Memory B cell (primary cell): ENCODE measurements around the gene ARFGEF2.
"Not testable (repeated sequence)": the region's sequence is repeated elsewhere in the genome, so short reads cannot be mapped to it uniquely, and the experiment has no call there.

ENCODE experiments used
- ATAC-seq: fragments of 150-1000 bp; cut with Tn5 transposase; 2 replicates; pipeline ENCODE4 v1.10.0; 2021; ENCODE audit warnings: low read depth, mild to moderate bottlenecking, moderate library complexity
- DNase-seq, 2 donors: peaks; one replicate each; pipeline ENCODE4 v3.0.0; 2022; ENCODE audit warnings: low spot score in 2 of 2
- H3K27ac Mint-ChIP-seq: one replicate; pipeline ENCODE4 v1.8.0; 2022; ENCODE audit warnings: mild to moderate bottlenecking, moderate library complexity, mixed read lengths
- H3K27me3 Mint-ChIP-seq: one replicate; pipeline ENCODE4 v1.8.0; 2022; ENCODE audit warnings: mixed read lengths
- H3K36me3 Mint-ChIP-seq: one replicate; pipeline ENCODE4 v1.8.0; 2022; ENCODE audit warnings: mild to moderate bottlenecking, mixed read lengths
- H3K4me1 Mint-ChIP-seq: one replicate; pipeline ENCODE4 v1.8.0; 2022; ENCODE audit warnings: mixed read lengths
- H3K4me3 Mint-ChIP-seq: one replicate; pipeline ENCODE4 v1.8.0; 2022; ENCODE audit warnings: mild to moderate bottlenecking, moderate library complexity, mixed read lengths
- H3K9me3 Mint-ChIP-seq: one replicate; pipeline ENCODE4 v1.8.0; 2022; ENCODE audit warnings: mixed read lengths

The ARFGEF2 gene

DNA sequence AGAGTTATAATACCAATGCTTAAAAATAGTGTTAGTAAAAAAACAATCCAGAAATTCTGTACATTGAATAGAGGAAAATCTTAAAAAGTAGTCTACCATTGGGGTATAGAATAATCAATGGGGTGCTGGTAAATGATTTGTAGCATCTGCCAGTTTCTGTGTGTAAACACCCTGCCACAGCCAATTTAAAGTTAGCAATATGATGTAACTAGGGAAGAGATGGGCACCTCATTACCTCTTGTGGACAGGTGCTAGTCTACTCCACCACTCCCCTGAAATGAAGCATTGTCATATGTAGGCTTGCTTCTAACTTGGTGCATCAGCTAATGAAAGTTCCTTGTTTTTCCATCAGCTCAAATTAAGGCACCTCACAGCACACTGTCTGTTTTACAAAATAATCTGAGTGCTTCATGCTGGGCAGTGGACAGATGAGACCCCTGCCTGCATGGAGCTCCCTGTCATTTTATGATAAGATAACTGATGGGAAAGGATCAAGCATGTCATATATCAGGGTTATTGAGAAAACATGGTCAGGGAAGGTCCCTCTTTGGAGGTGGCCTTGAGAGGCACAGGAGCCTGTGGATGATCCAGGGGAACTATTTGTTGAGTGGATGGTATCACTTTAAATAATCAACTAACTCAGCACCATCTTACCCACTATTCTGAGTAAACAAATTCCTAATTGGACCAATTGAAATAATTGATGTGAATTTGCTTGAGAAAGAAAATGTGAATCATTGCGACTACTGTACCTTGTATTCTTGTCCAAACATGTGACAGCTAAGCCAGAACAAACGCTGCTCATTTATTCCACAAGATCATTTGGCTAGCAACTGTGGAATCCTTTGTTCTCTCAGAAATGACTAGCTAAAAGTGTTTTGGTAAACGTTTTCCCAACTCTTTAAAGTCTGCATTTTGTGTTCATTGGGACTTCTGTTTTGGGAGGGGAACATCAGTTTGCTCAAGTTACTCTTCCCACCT is 78.7 kb downstream of the ARFGEF2 start:
- ATAC-seq (no peak), DNase-seq (no peak)
- Mint-ChIP-seq H3K36me3 (peaks cover 25% of the 10 kb centered on the region), H3K4me3 (no peak overlapping the region), H3K27me3 (no peaks in the 10 kb centered on the region), H3K9me3 (no peaks in the 10 kb centered on the region), H3K4me1 (no peaks in the 10 kb centered on the region), H3K27ac (no peak overlapping the region)

DNA sequence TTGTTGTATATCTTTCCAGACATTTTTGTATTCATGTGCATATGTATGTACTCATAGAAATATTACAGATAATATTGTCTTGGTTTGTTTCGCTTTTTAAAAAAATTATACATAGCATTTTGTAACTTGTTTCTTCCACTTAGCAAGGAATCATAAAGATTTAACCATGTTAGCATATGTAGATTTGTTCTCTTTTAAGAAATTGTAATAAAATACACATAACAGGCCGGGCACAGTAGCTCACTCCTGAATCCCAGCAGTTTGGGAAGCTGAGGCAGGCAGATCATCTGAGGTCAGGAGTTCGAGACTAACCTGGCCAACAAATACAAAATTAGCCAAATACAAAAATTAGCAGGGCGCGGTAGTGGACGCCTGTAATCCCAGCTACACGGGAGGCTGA is 80.2 kb downstream of the ARFGEF2 start:
- Mint-ChIP-seq H3K4me3 (no peak overlapping the region), H3K36me3 (peaks cover 26% of the 10 kb centered on the region), H3K4me1 (no peaks in the 10 kb centered on the region), H3K27me3 (no peaks in the 10 kb centered on the region), H3K27ac (no peak overlapping the region), H3K9me3 (no peaks in the 10 kb centered on the region)
- no peak for DNase-seq
- no peak for ATAC-seq

DNA sequence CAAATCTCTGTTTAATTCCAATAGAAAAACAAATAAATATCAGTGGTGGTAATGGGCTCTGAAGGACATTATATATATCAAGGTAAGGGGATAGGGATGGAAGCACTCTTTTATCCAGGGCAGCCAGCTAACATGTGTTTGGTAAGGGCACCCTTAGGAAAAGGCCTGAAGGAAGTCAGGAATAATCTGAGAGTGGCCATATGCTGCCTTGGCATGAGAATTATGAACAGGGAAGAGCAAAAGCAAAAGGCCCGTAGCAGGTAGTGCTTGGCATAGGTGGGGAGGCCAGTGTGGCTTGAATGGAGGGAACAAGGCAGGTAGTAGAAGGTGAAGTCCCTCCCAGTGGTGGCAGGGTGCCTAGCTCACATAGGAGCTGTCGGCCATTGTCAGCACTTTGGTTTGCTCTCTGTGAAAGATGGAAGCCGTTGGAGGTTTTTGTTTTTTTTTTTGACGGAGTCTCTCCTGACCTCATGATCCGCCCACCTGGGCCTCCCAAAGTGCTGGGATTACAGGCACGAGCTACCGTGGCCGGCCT is 85.0 kb downstream of the ARFGEF2 start:
- H3K27me3 Mint-ChIP-seq = no peaks in the 10 kb centered on the region
- H3K9me3 Mint-ChIP-seq = no peaks in the 10 kb centered on the region
- ATAC-seq = no peak
- H3K4me1 Mint-ChIP-seq = no peaks in the 10 kb centered on the region
- H3K4me3 Mint-ChIP-seq = no peak overlapping the region
- peak overlapping the region; percentile 65 for H3K27ac Mint-ChIP-seq
- peaks cover 26% of the 10 kb centered on the region for H3K36me3 Mint-ChIP-seq
- DNase-seq = no peak

DNA sequence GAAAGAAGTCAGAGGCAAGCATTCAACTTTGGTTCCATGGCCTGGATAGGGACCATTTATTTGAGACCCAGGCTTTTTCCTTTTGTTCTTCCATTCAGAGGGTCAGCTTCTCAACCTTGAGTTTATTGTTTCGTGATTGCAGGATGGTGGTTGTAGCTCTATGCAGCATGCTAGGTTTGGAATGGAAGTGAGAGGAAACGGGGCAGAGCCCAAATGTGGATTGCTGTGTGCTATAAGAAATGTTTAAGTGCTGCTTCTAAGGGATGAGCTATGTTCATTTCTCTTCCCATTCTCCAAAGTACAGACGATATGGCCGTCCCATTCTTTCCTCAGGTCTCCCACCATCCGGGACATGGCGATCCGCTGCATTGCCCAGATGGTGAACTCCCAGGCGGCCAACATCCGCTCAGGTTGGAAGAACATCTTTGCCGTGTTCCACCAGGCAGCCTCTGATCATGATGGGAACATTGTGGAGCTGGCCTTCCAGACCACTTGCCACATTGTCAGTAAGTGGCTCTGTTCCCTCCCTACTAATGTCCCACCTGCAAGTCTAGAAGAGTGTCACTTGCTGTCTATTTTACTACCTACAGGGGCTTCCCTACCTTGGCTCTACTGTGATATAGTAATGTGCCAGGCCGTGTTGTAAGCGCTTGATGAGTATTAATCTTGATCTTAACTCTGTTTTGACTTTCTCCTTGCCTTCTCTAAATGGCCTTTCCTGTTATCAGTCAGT is 88.6 kb downstream of the ARFGEF2 start:
- Mint-ChIP-seq H3K27ac (no peak overlapping the region), H3K4me1 (no peaks in the 10 kb centered on the region), H3K27me3 (no peaks in the 10 kb centered on the region), H3K9me3 (no peaks in the 10 kb centered on the region), H3K4me3 (no peak overlapping the region), H3K36me3 (peaks cover 36% of the 10 kb centered on the region)
- DNase-seq (no peak), ATAC-seq (no peak)

DNA sequence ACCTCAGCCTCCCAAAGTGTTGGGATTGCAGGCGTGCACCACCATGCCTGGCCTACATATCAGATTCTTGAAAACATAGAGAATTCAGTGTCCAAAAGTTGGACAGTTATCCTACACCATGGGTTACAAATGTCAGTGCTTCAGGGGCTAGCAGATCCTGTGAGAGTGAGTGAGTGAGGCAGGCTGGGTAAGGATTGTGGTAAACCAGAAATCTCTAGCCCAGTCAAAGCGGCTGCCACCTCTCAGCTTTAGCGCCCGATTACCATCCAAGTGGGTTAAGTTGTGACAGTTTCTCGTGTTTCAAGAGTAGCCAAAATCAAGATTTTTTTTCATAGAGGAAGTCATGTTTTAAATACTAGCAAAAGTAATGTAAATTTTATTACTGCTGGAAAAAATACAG is 102.7 kb downstream of the ARFGEF2 start:
- Mint-ChIP-seq H3K27ac (no peak overlapping the region), H3K36me3 (peaks cover 20% of the 10 kb centered on the region), H3K27me3 (no peaks in the 10 kb centered on the region), H3K4me3 (no peak overlapping the region), H3K4me1 (no peaks in the 10 kb centered on the region), H3K9me3 (no peaks in the 10 kb centered on the region)
- ATAC-seq (no peak), DNase-seq (no peak)

DNA sequence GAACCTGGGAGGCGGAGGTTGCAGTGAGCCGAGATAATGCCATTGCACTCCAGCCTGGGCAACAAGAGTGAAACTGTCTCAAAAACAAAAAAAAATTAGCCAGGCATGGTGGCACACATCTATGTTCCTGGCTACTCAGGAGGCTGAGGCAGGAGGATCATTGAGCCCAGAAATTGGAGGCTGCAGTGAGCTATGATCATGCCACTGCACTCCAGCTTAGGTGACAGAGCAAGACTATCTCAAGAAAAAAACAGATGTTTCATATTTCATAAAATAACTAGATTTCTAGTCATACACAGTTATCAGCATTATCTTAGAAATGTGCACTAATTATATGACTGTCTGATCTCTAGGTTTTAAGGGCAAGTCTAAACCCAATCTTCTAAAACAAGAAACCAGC is 106.7 kb downstream of the ARFGEF2 start:
- ATAC-seq, H3K27ac Mint-ChIP-seq: not testable (repeated sequence)

DNA sequence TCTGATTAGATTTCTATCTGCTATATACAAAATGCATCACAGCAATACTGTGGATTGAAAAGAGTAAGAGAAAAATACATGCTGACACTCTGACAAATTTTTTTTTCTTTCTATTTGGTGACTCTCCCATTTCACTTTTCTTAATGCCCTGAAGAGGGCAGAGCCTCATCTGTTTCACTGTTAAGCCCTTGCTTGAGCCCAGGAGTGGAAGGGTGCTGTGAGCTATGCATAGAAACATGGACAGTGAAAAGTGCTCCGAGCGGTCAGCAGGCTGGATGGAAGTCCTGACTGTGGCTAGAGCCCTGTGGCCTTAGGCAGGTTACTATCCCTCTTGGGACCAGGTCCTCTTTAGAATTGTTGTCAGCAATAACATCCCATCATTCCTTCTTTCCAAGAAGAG is 107.2 kb downstream of the ARFGEF2 start:
- no peaks in the 10 kb centered on the region for H3K9me3 Mint-ChIP-seq
- ATAC-seq (no peak), DNase-seq (no peak)
- no peak overlapping the region for H3K4me3 Mint-ChIP-seq
- no peak overlapping the region for H3K27ac Mint-ChIP-seq
- no peaks in the 10 kb centered on the region for H3K27me3 Mint-ChIP-seq
- H3K36me3 Mint-ChIP-seq = peaks cover 30% of the 10 kb centered on the region
- no peaks in the 10 kb centered on the region for H3K4me1 Mint-ChIP-seq

More for the DNA sequence above, 106.7 kb downstream of the ARFGEF2 start:
- not testable (repeated sequence) for H3K4me3 Mint-ChIP-seq, DNase-seq, H3K27me3 Mint-ChIP-seq, H3K9me3 Mint-ChIP-seq, H3K4me1 Mint-ChIP-seq
- H3K36me3 Mint-ChIP-seq = peaks cover 26% of the 10 kb centered on the region

DNA sequence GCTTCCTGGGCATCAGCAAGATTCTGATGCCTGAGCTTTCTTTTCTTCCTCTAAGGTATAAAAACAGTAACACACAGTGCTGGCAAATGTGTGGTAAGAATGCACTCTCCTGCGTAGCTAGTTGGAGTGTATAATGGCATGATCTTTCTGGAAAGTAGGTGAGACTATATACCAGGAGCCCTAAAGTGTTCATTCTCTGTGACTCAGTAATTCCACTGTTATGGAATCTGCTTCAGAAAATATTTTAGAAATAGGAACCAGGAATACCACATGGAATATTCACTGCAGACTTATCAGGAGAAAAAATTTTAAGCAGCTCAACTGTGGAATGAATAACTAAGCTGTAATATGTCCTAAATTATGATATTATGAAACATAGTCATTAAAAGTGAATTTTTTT is 107.7 kb downstream of the ARFGEF2 start:
- no peaks in the 10 kb centered on the region for H3K9me3 Mint-ChIP-seq
- ATAC-seq (no peak), DNase-seq (no peak)
- H3K4me3 Mint-ChIP-seq = no peak overlapping the region
- no peaks in the 10 kb centered on the region for H3K27me3 Mint-ChIP-seq
- no peak overlapping the region for H3K27ac Mint-ChIP-seq
- H3K36me3 Mint-ChIP-seq = peaks cover 30% of the 10 kb centered on the region
- no peaks in the 10 kb centered on the region for H3K4me1 Mint-ChIP-seq

DNA sequence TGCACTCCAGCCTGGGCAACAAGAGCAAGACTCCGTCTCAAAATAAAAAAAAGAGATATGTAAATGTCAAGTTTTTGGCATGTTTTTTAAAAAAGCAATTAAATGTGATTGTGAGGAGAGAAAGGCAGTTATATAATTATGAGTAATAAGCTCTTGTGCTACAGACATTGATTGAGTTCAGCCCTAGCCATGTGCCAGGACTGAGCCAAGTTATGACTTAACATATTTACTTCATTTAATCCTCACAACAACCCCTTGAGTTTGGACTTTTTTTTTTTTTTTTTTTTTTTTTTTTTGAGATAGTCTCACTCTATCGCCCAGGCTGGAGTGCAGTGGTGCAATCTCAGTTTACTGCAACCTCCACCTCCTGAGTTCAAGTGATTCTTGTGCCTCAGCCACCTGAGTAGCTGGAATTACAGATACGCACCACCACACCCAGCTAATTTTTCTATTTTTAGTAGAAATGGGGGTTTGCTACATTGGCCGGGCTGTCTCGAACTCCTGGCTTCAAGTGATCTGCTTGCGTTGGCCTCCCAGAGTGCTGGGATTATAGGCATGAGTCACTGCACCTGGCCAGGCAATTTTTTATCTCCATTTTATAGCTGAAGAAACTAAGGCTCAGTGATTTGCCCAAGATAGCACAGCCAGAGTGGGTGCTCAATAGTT is 109.6 kb downstream of the ARFGEF2 start:
- Mint-ChIP-seq H3K4me1 (no peaks in the 10 kb centered on the region), H3K27me3 (no peaks in the 10 kb centered on the region), H3K9me3 (no peaks in the 10 kb centered on the region), H3K27ac (no peak overlapping the region), H3K4me3 (no peak overlapping the region), H3K36me3 (peaks cover 25% of the 10 kb centered on the region)
- DNase-seq (no peak), ATAC-seq (no peak)

DNA sequence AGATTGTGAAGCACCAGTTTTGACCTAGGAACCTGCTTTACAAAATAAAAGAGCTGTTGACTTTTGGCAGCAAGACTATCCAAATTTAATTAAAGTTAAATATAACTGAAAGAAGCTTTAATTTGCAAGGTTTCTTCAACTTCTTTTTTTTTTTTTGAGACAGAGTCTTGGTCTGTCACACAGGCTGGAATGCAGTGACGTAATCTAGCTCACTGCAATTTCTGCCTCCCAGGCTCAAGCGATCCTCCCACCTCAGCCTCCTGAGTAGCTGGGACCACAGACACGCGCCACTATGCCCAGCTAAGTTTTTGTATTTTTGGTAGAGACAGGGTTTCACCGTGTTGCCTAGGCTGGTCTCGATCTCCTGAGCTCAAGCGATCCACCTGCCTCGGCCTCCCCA is 110.9 kb downstream of the ARFGEF2 start:
- no peaks in the 10 kb centered on the region for H3K4me1 Mint-ChIP-seq
- DNase-seq (no peak), ATAC-seq (no peak)
- no peaks in the 10 kb centered on the region for H3K9me3 Mint-ChIP-seq
- H3K27me3 Mint-ChIP-seq = no peaks in the 10 kb centered on the region
- no peak overlapping the region for H3K4me3 Mint-ChIP-seq
- no peak overlapping the region for H3K27ac Mint-ChIP-seq
- H3K36me3 Mint-ChIP-seq = peaks cover 23% of the 10 kb centered on the region

DNA sequence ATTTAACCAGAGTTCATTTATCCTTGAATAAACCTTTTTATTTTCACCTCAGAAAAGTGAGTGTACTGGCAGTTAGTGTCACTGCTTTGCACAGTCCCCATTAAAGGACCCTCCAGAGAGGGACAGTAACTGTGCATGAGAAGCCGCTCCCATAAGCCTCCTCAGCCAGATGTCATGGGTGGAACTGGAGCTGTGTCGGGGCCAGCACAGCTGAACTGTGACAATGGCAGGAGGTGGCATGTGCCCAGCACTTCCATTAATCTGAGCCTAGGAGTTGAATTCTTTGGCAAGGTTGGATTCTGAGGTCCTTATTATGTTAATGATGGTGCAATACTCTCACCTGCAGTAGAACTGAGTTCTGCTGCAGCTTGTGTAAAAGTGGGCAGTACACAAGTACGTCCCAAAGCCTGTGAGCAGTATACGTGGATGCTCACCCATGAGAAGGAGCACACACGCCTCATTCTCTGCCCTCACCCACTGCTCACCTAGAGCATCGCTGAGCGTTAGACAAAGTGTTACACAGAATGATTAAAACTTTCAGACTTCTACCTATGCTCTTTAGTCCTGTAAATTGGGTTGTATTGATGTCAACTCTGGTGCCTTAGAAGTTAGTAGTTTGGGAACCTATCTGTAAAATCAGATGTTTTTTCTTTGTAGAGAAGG is 112.7 kb downstream of the ARFGEF2 start:
- Mint-ChIP-seq H3K4me3 (no peak overlapping the region), H3K27me3 (no peaks in the 10 kb centered on the region), H3K27ac (no peak overlapping the region), H3K36me3 (peaks cover 16% of the 10 kb centered on the region), H3K4me1 (peaks cover 6% of the 10 kb centered on the region), H3K9me3 (no peaks in the 10 kb centered on the region)
- DNase-seq = no peak
- ATAC-seq = no peak

DNA sequence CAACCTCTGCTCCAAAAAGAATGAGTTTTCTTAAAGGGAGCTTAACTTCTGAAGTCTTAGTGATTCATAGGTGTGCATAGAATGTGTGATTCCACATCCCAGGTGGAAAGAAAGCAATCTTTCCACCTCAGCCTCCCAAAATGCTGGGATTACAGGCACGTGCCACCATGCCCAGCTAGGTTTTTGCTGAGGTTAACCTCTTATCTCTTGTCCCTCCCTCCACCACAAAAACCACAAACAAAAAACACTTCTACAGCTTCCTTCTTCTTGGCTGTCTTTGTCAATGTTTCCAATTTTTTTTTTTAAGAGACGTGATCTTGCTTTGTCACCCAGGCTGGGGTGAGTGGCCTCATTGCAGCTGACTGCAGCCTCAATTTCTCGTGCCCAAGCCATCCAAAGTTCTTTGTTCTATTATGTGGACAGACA is 116.5 kb downstream of the ARFGEF2 start:
- no peaks in the 10 kb centered on the region for H3K27me3 Mint-ChIP-seq
- no peak overlapping the region for H3K27ac Mint-ChIP-seq
- peaks cover 6% of the 10 kb centered on the region for H3K36me3 Mint-ChIP-seq
- H3K4me3 Mint-ChIP-seq = no peak overlapping the region
- no peaks in the 10 kb centered on the region for H3K9me3 Mint-ChIP-seq
- ATAC-seq (peak; percentile 59), DNase-seq (no peak)
- peaks cover 6% of the 10 kb centered on the region for H3K4me1 Mint-ChIP-seq

DNA sequence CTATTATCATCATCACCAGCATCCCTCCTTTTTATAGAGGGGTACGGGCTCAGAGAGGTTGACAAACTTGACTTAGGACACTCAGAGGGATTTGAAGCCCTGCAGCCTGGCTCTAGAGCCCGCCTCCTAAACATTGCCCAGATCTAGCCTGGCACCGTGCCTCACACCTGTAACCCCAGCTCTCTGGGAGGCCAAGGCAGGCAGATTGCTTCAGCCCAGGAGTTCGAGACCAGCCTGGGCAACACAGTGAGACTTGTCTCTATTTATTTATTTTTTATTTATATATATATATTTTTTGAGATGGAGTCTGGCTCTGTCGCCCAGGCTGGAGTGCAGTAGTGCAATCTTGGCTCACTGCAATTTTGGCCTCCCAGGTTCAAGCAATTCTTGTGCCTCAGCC is 118.3 kb downstream of the ARFGEF2 start:
- Mint-ChIP-seq H3K9me3 (no peaks in the 10 kb centered on the region), H3K27me3 (no peaks in the 10 kb centered on the region), H3K27ac (no peak overlapping the region), H3K4me3 (no peak overlapping the region), H3K4me1 (peaks cover 6% of the 10 kb centered on the region), H3K36me3 (no peaks in the 10 kb centered on the region)
- ATAC-seq = no peak
- no peak for DNase-seq
